ENCODE results near the gene PRODH.
A peak's percentile ranks its signal among the peaks of the same experiment; 100 is the strongest.
"Not testable (repeated sequence)": the region's sequence is repeated elsewhere in the genome, so short reads cannot be mapped to it uniquely, and the experiment has no call there.

PRODH gene

DNA sequence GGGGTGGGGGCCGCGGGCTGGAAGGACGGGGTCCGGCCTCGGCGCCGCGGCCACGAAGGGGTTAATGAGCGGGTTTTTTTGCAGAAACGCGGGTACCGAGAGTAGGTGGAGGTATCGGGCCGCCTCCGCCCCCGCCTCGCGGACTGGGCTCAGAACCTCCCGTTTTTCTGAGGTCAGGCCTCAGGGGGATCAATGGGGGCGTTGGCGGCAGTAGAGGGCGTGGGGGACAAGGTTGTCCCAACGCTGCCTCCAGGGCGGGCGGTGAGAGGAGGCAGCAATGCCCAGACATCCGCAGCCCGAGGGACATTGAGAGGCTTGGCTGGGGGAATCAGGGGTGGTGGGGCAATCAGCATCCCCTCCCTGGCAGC, 34.8 kb upstream of the PRODH start:
- H3K23ac ChIP-seq (ENCODE audit: low read length in 2 of 2) = no peak overlapping the region
- H3K4me3 ChIP-seq (ENCODE audit: insufficient read depth in 1 of 2, low read depth in 1 of 2, low read length in 2 of 2) = peak overlapping the region in 1 of 2 experiments; percentile 57
- H4K8ac ChIP-seq (ENCODE audit: low read length) = no peak overlapping the region
- H2BK5ac ChIP-seq (ENCODE audit: low read depth, low read length, poor library complexity, severe bottlenecking) = no peak overlapping the region
- H3K18ac ChIP-seq (ENCODE audit: low read depth in 1 of 2, low read length in 2 of 2) = no peak overlapping the region
- H4K91ac ChIP-seq (ENCODE audit: low read length) = no peak overlapping the region
- no peak overlapping the region for H3K9ac ChIP-seq (ENCODE audit: low read length)
- H2BK120ac ChIP-seq (ENCODE audit: low read depth, low read length) = no peak overlapping the region
- no peak overlapping the region for H3K27ac ChIP-seq (ENCODE audit: low read length, poor library complexity, severe bottlenecking)
- under 1% methylated on average over 15 of the region's 28 CpGs for whole genome bisulfite sequencing
- no peak overlapping the region for H2AK5ac ChIP-seq (ENCODE audit: low read length, severe bottlenecking)
- no peak overlapping the region for H3K14ac ChIP-seq (ENCODE audit: low read length in 2 of 2)
- no peak overlapping the region for H2BK15ac ChIP-seq (ENCODE audit: low read depth, poor library complexity, severe bottlenecking)
- H2AFZ ChIP-seq (ENCODE audit: low read depth, low read length) = no peak overlapping the region
- no peaks in the 10 kb centered on the region for H3K79me1 ChIP-seq (replicated peaks; ENCODE audit: low read length, poor library complexity, severe bottlenecking)
- H3K27me3 ChIP-seq (ENCODE audit: control insufficient read depth in 1 of 2, insufficient read depth in 1 of 2, low read length in 2 of 2) = peaks cover 26 to 29% of the 10 kb centered on the region in 2 experiments
- peaks cover 15% of the 10 kb centered on the region for H3K4me1 ChIP-seq (ENCODE audit: control insufficient read depth, insufficient read depth, low read depth, low read length)
- H3K4me2 ChIP-seq (ENCODE audit: low read length, poor library complexity, severe bottlenecking) = peak overlapping the region; percentile 72
- no peak overlapping the region for H3K4ac ChIP-seq (ENCODE audit: low read depth in 1 of 2, low read length in 2 of 2)
- H3K36me3 ChIP-seq (ENCODE audit: control insufficient read depth in 1 of 2, insufficient read depth in 2 of 2, low read depth in 1 of 2, low read length in 2 of 2) = no peaks in the 10 kb centered on the region
- H2BK12ac ChIP-seq (ENCODE audit: low read length in 2 of 2) = no peak overlapping the region
- DNase-seq = no peak
- no peaks in the 10 kb centered on the region for H3K9me3 ChIP-seq (ENCODE audit: control insufficient read depth, low read length)

DNA sequence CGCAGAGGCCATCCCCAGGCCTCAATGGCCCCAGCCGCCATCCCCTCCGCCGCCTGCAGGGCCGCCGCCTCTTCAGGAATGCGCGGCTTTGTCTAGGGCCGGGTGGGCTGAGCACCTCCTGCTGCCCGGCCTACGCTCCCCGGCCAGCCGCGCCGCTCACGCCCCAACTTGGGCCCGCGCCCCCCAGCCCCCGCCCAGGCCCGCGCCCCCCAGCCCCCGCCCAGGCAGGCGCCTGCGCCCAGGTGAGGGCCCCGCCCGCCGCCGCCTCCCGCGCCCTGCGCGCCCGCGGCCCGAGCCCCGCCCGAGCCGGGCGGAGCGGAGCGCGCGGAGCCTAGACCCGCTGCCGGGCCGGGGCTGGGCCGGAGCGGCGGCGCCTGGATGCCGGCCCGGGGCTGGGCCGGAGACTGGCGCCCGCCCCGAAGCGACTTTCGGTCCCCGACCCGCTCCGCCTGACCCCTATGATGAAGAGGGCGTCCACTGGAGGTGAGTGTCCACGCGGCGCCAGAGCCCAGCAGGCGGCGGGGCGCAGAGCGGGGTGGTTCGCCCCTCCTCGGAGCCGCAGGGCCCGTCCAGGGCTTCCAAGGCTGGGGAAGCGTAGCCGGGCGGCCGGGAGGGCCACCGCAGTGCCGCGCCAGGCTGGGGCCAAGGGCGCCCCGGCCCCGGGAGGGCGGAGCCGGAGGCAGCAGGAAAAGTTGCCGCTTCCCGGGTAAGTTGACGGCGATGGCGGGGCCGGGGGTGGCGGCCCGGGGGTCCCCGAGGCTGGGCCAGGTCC, 34.3 kb upstream of the PRODH start:
- under 1% methylated on average over 50 of the region's 94 CpGs for WGBS
- Histone ChIP-seq H3K27ac (ENCODE audit: low read length, poor library complexity, severe bottlenecking) (no peak overlapping the region), H3K14ac (ENCODE audit: low read length in 2 of 2) (no peak overlapping the region), H4K8ac (ENCODE audit: low read length) (no peak overlapping the region), H4K91ac (ENCODE audit: low read length) (no peak overlapping the region), H2BK12ac (ENCODE audit: low read length in 2 of 2) (no peak overlapping the region), H3K18ac (ENCODE audit: low read depth in 1 of 2, low read length in 2 of 2) (no peak overlapping the region), H3K4me1 (ENCODE audit: control insufficient read depth, insufficient read depth, low read depth, low read length) (peaks cover 15% of the 10 kb centered on the region), H2BK120ac (ENCODE audit: low read depth, low read length) (no peak overlapping the region), H3K36me3 (ENCODE audit: control insufficient read depth in 1 of 2, insufficient read depth in 2 of 2, low read depth in 1 of 2, low read length in 2 of 2) (no peaks in the 10 kb centered on the region), H3K9me3 (ENCODE audit: control insufficient read depth, low read length) (no peaks in the 10 kb centered on the region), H2BK5ac (ENCODE audit: low read depth, low read length, poor library complexity, severe bottlenecking) (no peak overlapping the region), H3K79me1 (replicated peaks; ENCODE audit: low read length, poor library complexity, severe bottlenecking) (no peaks in the 10 kb centered on the region), H2BK15ac (ENCODE audit: low read depth, poor library complexity, severe bottlenecking) (no peak overlapping the region), H3K4me2 (ENCODE audit: low read length, poor library complexity, severe bottlenecking) (peak overlapping the region; percentile 72), H3K4me3 (ENCODE audit: insufficient read depth in 1 of 2, low read depth in 1 of 2, low read length in 2 of 2) (peak overlapping the region; percentile 51 to 57), H2AK5ac (ENCODE audit: low read length, severe bottlenecking) (no peak overlapping the region), H2AFZ (ENCODE audit: low read depth, low read length) (no peak overlapping the region), H3K4ac (ENCODE audit: low read depth in 1 of 2, low read length in 2 of 2) (no peak overlapping the region), H3K27me3 (ENCODE audit: control insufficient read depth in 1 of 2, insufficient read depth in 1 of 2, low read length in 2 of 2) (peaks cover 26 to 29% of the 10 kb centered on the region in 2 experiments), H3K23ac (ENCODE audit: low read length in 2 of 2) (no peak overlapping the region), H3K9ac (ENCODE audit: low read length) (no peak overlapping the region)
- peak; percentile 7 for DNase-seq

DNA sequence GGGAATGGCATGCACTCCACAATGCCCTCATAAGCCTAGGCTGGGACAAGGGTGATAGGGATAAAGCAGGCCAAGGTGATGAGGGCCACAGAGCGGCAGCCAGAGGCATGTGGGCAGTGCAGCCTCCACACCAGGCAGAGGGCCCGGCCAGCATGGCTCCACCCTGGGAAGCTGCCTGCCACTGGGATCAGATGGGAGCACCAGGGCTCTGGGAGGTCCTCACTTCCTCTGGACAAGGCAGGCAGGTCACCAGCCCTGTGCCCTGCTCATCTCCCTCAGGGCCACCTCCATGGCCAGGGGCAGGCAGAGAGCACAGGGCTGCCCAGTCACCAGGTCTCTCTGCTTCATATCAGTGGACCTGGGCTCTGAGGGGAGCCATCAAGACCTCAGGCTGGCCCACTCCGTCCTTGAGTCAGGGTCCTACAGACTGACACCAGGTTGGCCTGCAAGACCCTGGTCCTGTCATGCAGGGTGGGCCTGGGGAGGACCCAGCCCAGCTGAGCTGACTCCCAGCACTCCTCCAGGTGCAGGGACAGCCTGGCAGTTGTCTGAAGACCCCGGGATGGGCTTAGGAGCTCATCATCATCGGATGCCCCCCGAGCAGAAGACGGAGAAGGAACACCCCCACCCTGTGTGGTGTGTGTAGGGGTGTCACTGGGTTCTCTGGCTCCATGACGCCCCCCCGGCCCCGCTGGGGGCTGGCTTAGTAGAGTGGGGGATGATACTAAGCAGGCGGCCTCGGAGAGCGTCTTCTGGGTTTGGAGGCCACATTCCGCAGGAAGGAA, 33.3 kb upstream of the PRODH start:
- not testable (repeated sequence) for H2BK15ac ChIP-seq (ENCODE audit: low read depth, poor library complexity, severe bottlenecking); H2AFZ ChIP-seq (ENCODE audit: low read depth, low read length); H4K8ac ChIP-seq (ENCODE audit: low read length); DNase-seq; H4K91ac ChIP-seq (ENCODE audit: low read length); H3K4ac ChIP-seq (ENCODE audit: low read depth in 1 of 2, low read length in 2 of 2); H3K79me1 ChIP-seq (replicated peaks; ENCODE audit: low read length, poor library complexity, severe bottlenecking); H3K9me3 ChIP-seq (ENCODE audit: control insufficient read depth, low read length); H3K9ac ChIP-seq (ENCODE audit: low read length); H3K14ac ChIP-seq (ENCODE audit: low read length in 2 of 2); H2BK5ac ChIP-seq (ENCODE audit: low read depth, low read length, poor library complexity, severe bottlenecking); H2BK12ac ChIP-seq (ENCODE audit: low read length in 2 of 2); H2BK120ac ChIP-seq (ENCODE audit: low read depth, low read length); H2AK5ac ChIP-seq (ENCODE audit: low read length, severe bottlenecking); H3K4me1 ChIP-seq (ENCODE audit: control insufficient read depth, insufficient read depth, low read depth, low read length); H3K23ac ChIP-seq (ENCODE audit: low read length in 2 of 2); H3K36me3 ChIP-seq (ENCODE audit: control insufficient read depth in 1 of 2, insufficient read depth in 2 of 2, low read depth in 1 of 2, low read length in 2 of 2); H3K18ac ChIP-seq (ENCODE audit: low read depth in 1 of 2, low read length in 2 of 2); H3K27ac ChIP-seq (ENCODE audit: low read length, poor library complexity, severe bottlenecking); H3K4me2 ChIP-seq (ENCODE audit: low read length, poor library complexity, severe bottlenecking); H3K4me3 ChIP-seq (ENCODE audit: insufficient read depth in 1 of 2, low read depth in 1 of 2, low read length in 2 of 2)
- peaks cover 21 to 29% of the 10 kb centered on the region in 2 experiments for H3K27me3 ChIP-seq (ENCODE audit: control insufficient read depth in 1 of 2, insufficient read depth in 1 of 2, low read length in 2 of 2)
- 91% methylated on average over 14 of the region's 14 CpGs for WGBS

DNA sequence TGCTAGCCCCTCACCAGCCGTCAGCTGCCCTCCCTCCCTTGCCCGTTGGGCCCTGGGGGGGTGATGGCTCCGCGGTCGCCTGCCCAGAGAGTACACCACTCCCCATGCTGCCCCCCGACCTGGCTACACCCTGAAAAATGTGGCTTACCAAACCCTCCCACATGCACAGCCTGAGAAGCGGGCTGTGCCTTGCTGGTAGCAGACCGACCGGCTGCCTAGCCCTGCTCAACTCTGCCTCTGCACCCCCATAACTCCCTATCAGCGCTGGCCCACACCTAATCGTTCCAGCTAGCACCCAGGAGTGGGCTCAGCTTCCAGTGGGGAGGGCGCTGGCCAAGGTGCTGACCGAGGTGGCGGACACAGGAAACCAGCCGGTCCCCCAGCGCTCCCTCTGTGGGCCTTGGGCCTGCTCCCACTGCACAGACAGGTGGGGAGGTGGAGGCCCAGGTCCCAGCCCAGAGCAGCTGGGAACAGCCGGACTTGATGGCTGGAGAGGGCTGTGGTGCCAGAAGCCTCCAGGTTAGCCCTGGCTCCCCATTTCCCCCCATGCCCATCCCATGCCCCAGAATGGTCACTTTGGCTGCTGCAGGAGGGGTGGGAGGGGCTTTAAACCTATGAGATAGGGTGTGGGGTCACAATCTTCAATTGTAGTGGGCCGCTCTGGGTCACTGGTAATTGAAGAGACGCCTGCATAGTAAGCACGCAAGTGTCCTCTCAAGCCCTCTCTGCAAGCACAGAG, 32.1 kb upstream of the PRODH start:
- H3K18ac ChIP-seq (ENCODE audit: low read depth in 1 of 2, low read length in 2 of 2) = no peak overlapping the region
- no peak overlapping the region for H4K8ac ChIP-seq (ENCODE audit: low read length)
- no peaks in the 10 kb centered on the region for H3K79me1 ChIP-seq (replicated peaks; ENCODE audit: low read length, poor library complexity, severe bottlenecking)
- H3K27me3 ChIP-seq (ENCODE audit: control insufficient read depth in 1 of 2, insufficient read depth in 1 of 2, low read length in 2 of 2) = peaks cover 21 to 24% of the 10 kb centered on the region in 2 experiments
- H3K4me3 ChIP-seq (ENCODE audit: insufficient read depth in 1 of 2, low read depth in 1 of 2, low read length in 2 of 2) = peak overlapping the region in 1 of 2 experiments; percentile 26
- H3K23ac ChIP-seq (ENCODE audit: low read length in 2 of 2) = no peak overlapping the region
- no peak overlapping the region for H2BK12ac ChIP-seq (ENCODE audit: low read length in 2 of 2)
- no peak overlapping the region for H2BK120ac ChIP-seq (ENCODE audit: low read depth, low read length)
- 69% methylated on average over 20 of the region's 20 CpGs for WGBS
- no peak overlapping the region for H3K27ac ChIP-seq (ENCODE audit: low read length, poor library complexity, severe bottlenecking)
- no peak overlapping the region for H3K4me2 ChIP-seq (ENCODE audit: low read length, poor library complexity, severe bottlenecking)
- no peak overlapping the region for H2AFZ ChIP-seq (ENCODE audit: low read depth, low read length)
- H2BK5ac ChIP-seq (ENCODE audit: low read depth, low read length, poor library complexity, severe bottlenecking) = no peak overlapping the region
- DNase-seq = peak; percentile 29
- no peaks in the 10 kb centered on the region for H3K9me3 ChIP-seq (ENCODE audit: control insufficient read depth, low read length)
- H3K4me1 ChIP-seq (ENCODE audit: control insufficient read depth, insufficient read depth, low read depth, low read length) = peaks cover 10% of the 10 kb centered on the region
- H3K14ac ChIP-seq (ENCODE audit: low read length in 2 of 2) = no peak overlapping the region
- no peak overlapping the region for H2AK5ac ChIP-seq (ENCODE audit: low read length, severe bottlenecking)
- H2BK15ac ChIP-seq (ENCODE audit: low read depth, poor library complexity, severe bottlenecking) = no peak overlapping the region
- no peak overlapping the region for H3K4ac ChIP-seq (ENCODE audit: low read depth in 1 of 2, low read length in 2 of 2)
- no peak overlapping the region for H4K91ac ChIP-seq (ENCODE audit: low read length)
- no peaks in the 10 kb centered on the region for H3K36me3 ChIP-seq (ENCODE audit: control insufficient read depth in 1 of 2, insufficient read depth in 2 of 2, low read depth in 1 of 2, low read length in 2 of 2)
- H3K9ac ChIP-seq (ENCODE audit: low read length) = no peak overlapping the region

Data from mesenchymal stem cell (in vitro differentiated cells and primary cell).